GM21717 (cell line): ENCODE results near the gene ZBTB42.

Source experiments
- ATAC-seq: cut with Tn5 transposase; IDR thresholded peaks from one replicate; pipeline ENCODE4 v1.9.1; 2021; ENCODE audit warnings: mild to moderate bottlenecking, moderate library complexity; ENCODE audit not compliant: unreplicated experiment

ZBTB42 gene

GRCh38 chr14:104800771-104801519, at the start of gene ZBTB42:
Gene ZBTB42, plus strand, starts transcription at chr14:104801101. Its CDS starts 97 bp downstream, at chr14:104801198.
- ATAC-seq, result peak; percentile 29

- ATAC-seq, result no peak
Observed at GRCh38 chr14:104751539-104752422, 49.1 kb upstream of the ZBTB42 start.

- peak; percentile 76 for ATAC-seq
Observed at GRCh38 chr14:104752423-104752734, 48.5 kb upstream of the ZBTB42 start.

GRCh38 chr14:104752735-104753527, 48.0 kb upstream of the ZBTB42 start, which contains the start of gene SIVA1:
Gene SIVA1, plus strand, starts transcription at chr14:104753147. Its CDS starts 55 bp downstream, at chr14:104753202.
- ATAC-seq, result peak; percentile 89

GRCh38 chr14:104753528-104754212, 47.2 kb upstream of the ZBTB42 start:
- peak; percentile 1 for ATAC-seq

- ATAC-seq, result no peak
Observed at GRCh38 chr14:104754213-104754851, 46.6 kb upstream of the ZBTB42 start.

- no peak for ATAC-seq
Observed at GRCh38 chr14:104755621-104756020, 45.3 kb upstream of the ZBTB42 start.

GRCh38 chr14:104756477-104757237, 44.2 kb upstream of the ZBTB42 start:
- no peak for ATAC-seq

GRCh38 chr14:104757238-104757585, 43.7 kb upstream of the ZBTB42 start:
- ATAC-seq, result no peak

GRCh38 chr14:104757681-104758392, 43.1 kb upstream of the ZBTB42 start:
- no peak for ATAC-seq

GRCh38 chr14:104758981-104759969, 41.6 kb upstream of the ZBTB42 start:
- no peak for ATAC-seq

- no peak for ATAC-seq
Observed at GRCh38 chr14:104765517-104765916, 35.4 kb upstream of the ZBTB42 start.

- ATAC-seq, result no peak
Observed at GRCh38 chr14:104766256-104766862, 34.5 kb upstream of the ZBTB42 start.

- ATAC-seq, result no peak
Observed at GRCh38 chr14:104766863-104767633, 33.9 kb upstream of the ZBTB42 start.

GRCh38 chr14:104767634-104767918, 33.3 kb upstream of the ZBTB42 start:
- ATAC-seq, result no peak

GRCh38 chr14:104768437-104769323, 32.2 kb upstream of the ZBTB42 start:
- ATAC-seq, result no peak
